ENCODE results near the gene PDZD7. TPM values are rescaled to one million over a fixed set of nuclear protein-coding genes. Genes with fewer than 3 reads are reported as not detected.

The PDZD7 gene
- total RNA-seq, 1 donor from 2014 or later: not detected

- no peak overlapping the region for H3K9ac ChIP-seq
- no peak overlapping the region for H3K27ac ChIP-seq
- H3K4me2 ChIP-seq: no peak overlapping the region
- DNase-seq (ENCODE audit: low spot score): peak; percentile 77
- TF ChIP-seq, protein P1, sequence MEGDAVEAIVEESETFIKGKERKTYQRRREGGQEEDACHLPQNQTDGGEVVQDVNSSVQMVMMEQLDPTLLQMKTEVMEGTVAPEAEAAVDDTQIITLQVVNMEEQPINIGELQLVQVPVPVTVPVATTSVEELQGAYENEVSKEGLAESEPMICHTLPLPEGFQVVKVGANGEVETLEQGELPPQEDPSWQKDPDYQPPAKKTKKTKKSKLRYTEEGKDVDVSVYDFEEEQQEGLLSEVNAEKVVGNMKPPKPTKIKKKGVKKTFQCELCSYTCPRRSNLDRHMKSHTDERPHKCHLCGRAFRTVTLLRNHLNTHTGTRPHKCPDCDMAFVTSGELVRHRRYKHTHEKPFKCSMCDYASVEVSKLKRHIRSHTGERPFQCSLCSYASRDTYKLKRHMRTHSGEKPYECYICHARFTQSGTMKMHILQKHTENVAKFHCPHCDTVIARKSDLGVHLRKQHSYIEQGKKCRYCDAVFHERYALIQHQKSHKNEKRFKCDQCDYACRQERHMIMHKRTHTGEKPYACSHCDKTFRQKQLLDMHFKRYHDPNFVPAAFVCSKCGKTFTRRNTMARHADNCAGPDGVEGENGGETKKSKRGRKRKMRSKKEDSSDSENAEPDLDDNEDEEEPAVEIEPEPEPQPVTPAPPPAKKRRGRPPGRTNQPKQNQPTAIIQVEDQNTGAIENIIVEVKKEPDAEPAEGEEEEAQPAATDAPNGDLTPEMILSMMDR (IDR thresholded peaks at IDR 0.05): peak; percentile 84
- TF ChIP-seq EZH2 (IDR thresholded peaks at IDR 0.05): no peak
- no peaks in the 10 kb centered on the region for H3K36me3 ChIP-seq
- peaks cover 16% of the 10 kb centered on the region for H3K4me1 ChIP-seq
- H3K9me3 ChIP-seq (ENCODE audit: low read depth): no peaks in the 10 kb centered on the region
- peak overlapping the region; percentile 49 for H3K4me3 Mint-ChIP-seq
- H3F3A ChIP-seq (ENCODE audit: low read depth): peaks cover 20% of the 10 kb centered on the region
- H3K4me1 Mint-ChIP-seq: peaks cover 40% of the 10 kb centered on the region
- H3K36me3 Mint-ChIP-seq: no peaks in the 10 kb centered on the region
- H4K20me1 ChIP-seq (ENCODE audit: low read depth): no peaks in the 10 kb centered on the region
- no peaks in the 10 kb centered on the region for H3K9me3 Mint-ChIP-seq
- peaks cover 27% of the 10 kb centered on the region for H3K27me3 Mint-ChIP-seq (ENCODE audit: insufficient read depth, low read depth)
- peaks cover 51% of the 10 kb centered on the region for H3K27me3 ChIP-seq
- H3K4me3 ChIP-seq: no peak overlapping the region
- no peak overlapping the region for H2AFZ ChIP-seq (replicated peaks)
- no peaks in the 10 kb centered on the region for H3K79me2 ChIP-seq (ENCODE audit: low read depth)
- H3K27ac Mint-ChIP-seq: peak overlapping the region; percentile 76
Measured at GRCh38 chr10:101014230-101014884, 16.6 kb downstream of the PDZD7 start.

DNA sequence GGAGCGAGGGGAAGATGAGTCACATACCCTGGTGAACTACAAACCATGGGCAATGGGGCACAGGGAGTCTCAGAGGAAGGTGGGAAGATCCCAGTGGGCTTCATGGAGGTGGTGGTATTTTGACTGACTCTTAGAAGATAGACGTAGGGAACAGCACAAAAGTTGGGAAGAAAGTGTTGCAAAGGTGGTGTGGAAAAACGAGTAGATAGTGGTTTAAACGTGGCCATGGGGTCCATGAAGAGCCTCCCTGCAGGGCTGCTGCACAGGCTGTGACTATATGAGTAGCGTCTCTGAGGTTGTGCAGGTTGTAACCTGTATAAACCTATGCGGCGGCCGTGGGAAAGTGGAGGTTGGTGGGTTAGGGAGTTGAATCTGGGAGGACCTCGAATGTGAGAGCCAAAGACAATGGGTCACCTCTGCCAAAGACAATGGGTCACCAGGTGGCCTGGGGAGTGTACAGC is 17.5 kb downstream of the PDZD7 start:
- peaks cover 19% of the 10 kb centered on the region for H3K4me1 ChIP-seq
- H3F3A ChIP-seq (ENCODE audit: low read depth): peaks cover 17% of the 10 kb centered on the region
- Mint-ChIP-seq H3K4me3 (peak overlapping the region; percentile 8), H3K4me1 (peaks cover 39% of the 10 kb centered on the region), H3K27me3 (ENCODE audit: insufficient read depth, low read depth) (peaks cover 25% of the 10 kb centered on the region), H3K27ac (no peak overlapping the region), H3K9me3 (no peaks in the 10 kb centered on the region), H3K36me3 (no peaks in the 10 kb centered on the region)
- no peak overlapping the region for H3K4me2 ChIP-seq
- H2AFZ ChIP-seq (replicated peaks): no peak overlapping the region
- DNase-seq (ENCODE audit: low spot score): no peak
- H4K20me1 ChIP-seq (ENCODE audit: low read depth): no peaks in the 10 kb centered on the region
- no peak overlapping the region for H3K9ac ChIP-seq
- no peaks in the 10 kb centered on the region for H3K79me2 ChIP-seq (ENCODE audit: low read depth)
- H3K27ac ChIP-seq: no peak overlapping the region
- no peaks in the 10 kb centered on the region for H3K9me3 ChIP-seq (ENCODE audit: low read depth)
- H3K36me3 ChIP-seq: no peaks in the 10 kb centered on the region
- H3K4me3 ChIP-seq: no peak overlapping the region
- TF ChIP-seq EZH2phosphoT487 (IDR thresholded peaks at IDR 0.05) (no peak), EZH2 (IDR thresholded peaks at IDR 0.05) (no peak)
- TF ChIP-seq, protein P1 (IDR thresholded peaks at IDR 0.05): no peak
- H3K27me3 ChIP-seq: peaks cover 41% of the 10 kb centered on the region

DNA sequence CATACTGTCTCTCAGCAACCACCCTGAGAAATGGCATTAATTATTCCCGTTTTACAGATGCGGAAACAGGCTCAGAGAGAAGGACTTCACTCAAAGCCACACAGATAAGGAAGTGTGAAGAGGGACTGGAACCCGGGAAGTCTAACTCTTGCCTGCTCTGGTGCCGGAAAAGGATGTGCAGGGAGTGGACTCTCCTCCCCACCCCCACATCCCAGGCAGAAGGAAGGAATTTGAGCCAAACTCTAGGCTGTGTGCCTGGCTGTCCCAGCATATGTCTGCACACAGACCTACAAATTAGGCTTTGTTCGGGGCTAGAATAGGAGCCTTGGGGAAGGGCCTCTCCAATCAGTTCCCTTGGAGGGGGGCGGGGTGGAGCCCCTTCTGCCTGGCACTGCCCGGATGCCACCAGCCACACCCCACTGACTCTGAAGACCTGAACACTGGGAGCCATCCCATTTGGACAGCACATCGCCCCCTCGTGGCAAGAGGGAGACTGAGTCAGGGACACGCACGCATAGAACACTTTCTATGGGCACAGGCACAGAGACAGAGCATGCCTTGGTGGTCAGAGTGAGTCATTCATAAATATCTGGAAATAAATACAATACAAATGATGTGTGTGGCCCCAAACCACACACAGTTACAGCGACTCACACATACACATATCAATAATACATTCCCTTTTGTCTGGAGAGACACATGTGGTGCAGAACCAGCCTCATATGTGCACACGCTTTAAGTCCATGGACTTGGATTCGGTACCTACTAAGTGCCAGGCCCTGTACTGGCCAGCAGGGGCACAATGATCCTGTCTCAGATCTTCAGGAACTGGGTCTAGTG is 18.2 kb downstream of the PDZD7 start:
- no peak overlapping the region for H3K4me2 ChIP-seq

More for the DNA sequence above, 18.2 kb downstream of the PDZD7 start:
- Histone ChIP-seq H3K27me3 (peaks cover 35% of the 10 kb centered on the region), H3K27ac (no peak overlapping the region), H3K36me3 (no peaks in the 10 kb centered on the region), H3K9me3 (ENCODE audit: low read depth) (no peaks in the 10 kb centered on the region), H3F3A (ENCODE audit: low read depth) (peaks cover 11% of the 10 kb centered on the region), H3K4me1 (peaks cover 18% of the 10 kb centered on the region), H3K79me2 (ENCODE audit: low read depth) (no peaks in the 10 kb centered on the region), H4K20me1 (ENCODE audit: low read depth) (no peaks in the 10 kb centered on the region), H3K9ac (no peak overlapping the region), H3K4me3 (no peak overlapping the region), H2AFZ (replicated peaks) (no peak overlapping the region)
- peaks cover 38% of the 10 kb centered on the region for H3K4me1 Mint-ChIP-seq
- no peaks in the 10 kb centered on the region for H3K9me3 Mint-ChIP-seq
- H3K27me3 Mint-ChIP-seq (ENCODE audit: insufficient read depth, low read depth): peaks cover 27% of the 10 kb centered on the region
- TF ChIP-seq, protein P1 (IDR thresholded peaks at IDR 0.05): peak; percentile 86
- TF ChIP-seq EZH2phosphoT487 (IDR thresholded peaks at IDR 0.05): no peak
- peak; percentile 92 for DNase-seq (ENCODE audit: low spot score)
- H3K27ac Mint-ChIP-seq: no peak overlapping the region
- H3K36me3 Mint-ChIP-seq: no peaks in the 10 kb centered on the region
- H3K4me3 Mint-ChIP-seq: peak overlapping the region; percentile 8
